ENCODE data around the gene CD40. TPM values are rescaled to one million over a fixed set of nuclear protein-coding genes. Genes with fewer than 3 reads are reported as not detected.

Gene CD40
- total RNA-seq, 1 experiment from 2014 or later = 1.5 TPM

GRCh38 chr20:46073024-46073423 is 45.1 kb upstream of the CD40 start:
- Mint-ChIP-seq H3K4me1 (ENCODE audit: insufficient read depth, unreplicated experiment) (peaks cover 8% of the 10 kb centered on the region), H3K27me3 (ENCODE audit: insufficient read depth, unreplicated experiment) (no peaks in the 10 kb centered on the region), H3K27ac (ENCODE audit: low read depth, unreplicated experiment) (no peak overlapping the region), H3K4me3 (ENCODE audit: unreplicated experiment) (no peak overlapping the region), H3K9me3 (ENCODE audit: unreplicated experiment) (no peaks in the 10 kb centered on the region), H3K36me3 (ENCODE audit: insufficient read depth, unreplicated experiment) (peaks cover 20% of the 10 kb centered on the region)
- no peak for TF ChIP-seq CTCF (IDR thresholded peaks at IDR 0.05; ENCODE audit: unreplicated experiment)
- no TSS peak for BruUV-seq (replicated peaks)
- CTCF ChIA-PET = interaction anchor here (0.8 to 1.5 kb wide), 5 partner anchors 12 to 103 kb away, joined by 3 to 5 read pairs (median 4); no protein-coding TSS in a partner anchor
- no peak for DNase-seq (ENCODE audit: unreplicated experiment)
- POLR2A ChIA-PET = interaction anchor here (0.7 to 1.6 kb wide), 4 partner anchors 12 to 65 kb away, joined by 3 to 4 read pairs (median 3); no protein-coding TSS in a partner anchor
- intact Hi-C loops (cut with micrococcal nuclease) = no loop called here

- Mint-ChIP-seq H3K4me1 (ENCODE audit: insufficient read depth, unreplicated experiment) (peaks cover 8% of the 10 kb centered on the region), H3K27ac (ENCODE audit: low read depth, unreplicated experiment) (peak overlapping the region; percentile 9), H3K4me3 (ENCODE audit: unreplicated experiment) (no peak overlapping the region), H3K27me3 (ENCODE audit: insufficient read depth, unreplicated experiment) (no peaks in the 10 kb centered on the region), H3K9me3 (ENCODE audit: unreplicated experiment) (no peaks in the 10 kb centered on the region), H3K36me3 (ENCODE audit: insufficient read depth, unreplicated experiment) (peaks cover 24% of the 10 kb centered on the region)
- no peak for TF ChIP-seq CTCF (IDR thresholded peaks at IDR 0.05; ENCODE audit: unreplicated experiment)
- ChIA-PET POLR2A (interaction anchor here (0.7 to 1.6 kb wide), 4 partner anchors 12 to 66 kb away, joined by 3 to 4 read pairs (median 3); no protein-coding TSS in a partner anchor), CTCF (interaction anchor here (0.6 to 1.5 kb wide), 7 partner anchors 11 to 103 kb away, joined by 3 to 5 read pairs (median 4); no protein-coding TSS in a partner anchor)
- no TSS peak for BruUV-seq (replicated peaks)
- peak; percentile 47 for DNase-seq (ENCODE audit: unreplicated experiment)
- intact Hi-C loops (cut with micrococcal nuclease) = no loop called here
These were observed 44.7 kb upstream of the CD40 start for GRCh38 chr20:46073443-46073842.

GRCh38 chr20:46074006-46074405 is 44.1 kb upstream of the CD40 start:
- DNase-seq (ENCODE audit: unreplicated experiment) = no peak
- no peak for TF ChIP-seq CTCF (IDR thresholded peaks at IDR 0.05; ENCODE audit: unreplicated experiment)
- no TSS peak for BruUV-seq (replicated peaks)
- peaks cover 28% of the 10 kb centered on the region for H3K36me3 Mint-ChIP-seq (ENCODE audit: insufficient read depth, unreplicated experiment)
- intact Hi-C loops (cut with micrococcal nuclease) = no loop called here
- ChIA-PET CTCF (interaction anchor here (0.6 to 1.5 kb wide), 4 partner anchors 11 to 87 kb away, joined by 3 to 5 read pairs (median 4); no protein-coding TSS in a partner anchor), POLR2A (interaction anchor here (0.7 to 0.8 kb wide), 2 partner anchors 11 to 14 kb away, joined by 3 to 4 read pairs; no protein-coding TSS in a partner anchor)
- no peaks in the 10 kb centered on the region for H3K27me3 Mint-ChIP-seq (ENCODE audit: insufficient read depth, unreplicated experiment)
- H3K9me3 Mint-ChIP-seq (ENCODE audit: unreplicated experiment) = no peaks in the 10 kb centered on the region
- no peak overlapping the region for H3K4me3 Mint-ChIP-seq (ENCODE audit: unreplicated experiment)
- H3K27ac Mint-ChIP-seq (ENCODE audit: low read depth, unreplicated experiment) = peak overlapping the region; percentile 9
- H3K4me1 Mint-ChIP-seq (ENCODE audit: insufficient read depth, unreplicated experiment) = peaks cover 8% of the 10 kb centered on the region

- no peak overlapping the region for H3K4me3 Mint-ChIP-seq (ENCODE audit: unreplicated experiment)
- H3K36me3 Mint-ChIP-seq (ENCODE audit: insufficient read depth, unreplicated experiment) = peaks cover 33% of the 10 kb centered on the region
- intact Hi-C loops (cut with micrococcal nuclease) = no loop called here
- no peaks in the 10 kb centered on the region for H3K9me3 Mint-ChIP-seq (ENCODE audit: unreplicated experiment)
- CTCF ChIA-PET = interaction anchor here (0.6 to 1.1 kb wide), 3 partner anchors 62 to 107 kb away, joined by 3 read pairs; no protein-coding TSS in a partner anchor
- no peak for DNase-seq (ENCODE audit: unreplicated experiment)
- H3K27me3 Mint-ChIP-seq (ENCODE audit: insufficient read depth, unreplicated experiment) = no peaks in the 10 kb centered on the region
- POLR2A ChIA-PET = interaction anchor here (0.5 to 6.2 kb wide), 3 partner anchors 8 to 1285 kb away, joined by 3 to 25 read pairs (median 3); no protein-coding TSS in a partner anchor
- TF ChIP-seq CTCF (IDR thresholded peaks at IDR 0.05; ENCODE audit: unreplicated experiment) = no peak
- peaks cover 8% of the 10 kb centered on the region for H3K4me1 Mint-ChIP-seq (ENCODE audit: insufficient read depth, unreplicated experiment)
- H3K27ac Mint-ChIP-seq (ENCODE audit: low read depth, unreplicated experiment) = no peak overlapping the region
- no TSS peak for BruUV-seq (replicated peaks)
These were observed 41.3 kb upstream of the CD40 start for GRCh38 chr20:46076806-46077205.

Data from MCF 10A (cell line).